IPS DF 4.7 (cell line): ENCODE data around the gene CALY.
"Not testable (repeated sequence)": the region's sequence is repeated elsewhere in the genome, so short reads cannot be mapped to it uniquely, and the experiment has no call there.

Experiments
- DNase-seq: peaks from one replicate; pipeline ENCODE4 v3.0.0-alpha.2; 2013; ENCODE audit warnings: low spot score; ENCODE audit errors: extremely low read depth

CALY gene

DNA sequence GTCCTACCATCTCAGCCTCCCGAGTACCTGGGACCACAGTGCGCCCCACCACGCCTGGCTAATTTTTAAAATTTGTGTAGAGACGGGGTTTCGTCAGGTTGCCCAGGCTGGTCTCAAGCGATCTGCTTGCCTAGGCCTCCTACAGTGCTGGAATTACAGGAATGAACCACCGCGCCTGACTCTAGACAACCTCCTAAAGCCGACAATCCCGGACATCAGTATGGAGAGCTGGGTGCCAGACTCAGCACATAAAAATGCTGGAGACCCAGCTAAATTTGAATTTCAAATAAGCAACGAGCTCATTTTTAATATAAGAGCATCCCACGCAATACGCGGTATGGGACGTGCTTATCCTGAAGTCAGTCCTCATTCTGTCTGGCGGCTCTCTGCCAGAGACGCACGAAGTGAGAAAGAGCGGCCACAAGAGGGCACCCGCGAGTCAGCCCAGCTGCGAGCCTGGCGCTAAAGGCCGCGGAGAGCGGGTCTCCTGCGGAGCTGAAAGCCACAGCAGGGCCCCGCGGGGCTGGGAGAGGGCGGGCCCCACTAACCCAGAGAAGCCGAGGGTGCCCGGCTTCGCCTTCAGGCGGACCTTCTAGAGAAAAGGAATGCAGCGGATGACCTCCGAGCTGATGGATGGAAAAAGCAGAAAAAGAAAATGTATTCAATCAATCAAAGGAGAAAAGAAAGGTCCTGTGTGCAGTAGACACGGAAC lies 7.0 kb downstream of the CALY start:
- no peak for DNase-seq

DNA sequence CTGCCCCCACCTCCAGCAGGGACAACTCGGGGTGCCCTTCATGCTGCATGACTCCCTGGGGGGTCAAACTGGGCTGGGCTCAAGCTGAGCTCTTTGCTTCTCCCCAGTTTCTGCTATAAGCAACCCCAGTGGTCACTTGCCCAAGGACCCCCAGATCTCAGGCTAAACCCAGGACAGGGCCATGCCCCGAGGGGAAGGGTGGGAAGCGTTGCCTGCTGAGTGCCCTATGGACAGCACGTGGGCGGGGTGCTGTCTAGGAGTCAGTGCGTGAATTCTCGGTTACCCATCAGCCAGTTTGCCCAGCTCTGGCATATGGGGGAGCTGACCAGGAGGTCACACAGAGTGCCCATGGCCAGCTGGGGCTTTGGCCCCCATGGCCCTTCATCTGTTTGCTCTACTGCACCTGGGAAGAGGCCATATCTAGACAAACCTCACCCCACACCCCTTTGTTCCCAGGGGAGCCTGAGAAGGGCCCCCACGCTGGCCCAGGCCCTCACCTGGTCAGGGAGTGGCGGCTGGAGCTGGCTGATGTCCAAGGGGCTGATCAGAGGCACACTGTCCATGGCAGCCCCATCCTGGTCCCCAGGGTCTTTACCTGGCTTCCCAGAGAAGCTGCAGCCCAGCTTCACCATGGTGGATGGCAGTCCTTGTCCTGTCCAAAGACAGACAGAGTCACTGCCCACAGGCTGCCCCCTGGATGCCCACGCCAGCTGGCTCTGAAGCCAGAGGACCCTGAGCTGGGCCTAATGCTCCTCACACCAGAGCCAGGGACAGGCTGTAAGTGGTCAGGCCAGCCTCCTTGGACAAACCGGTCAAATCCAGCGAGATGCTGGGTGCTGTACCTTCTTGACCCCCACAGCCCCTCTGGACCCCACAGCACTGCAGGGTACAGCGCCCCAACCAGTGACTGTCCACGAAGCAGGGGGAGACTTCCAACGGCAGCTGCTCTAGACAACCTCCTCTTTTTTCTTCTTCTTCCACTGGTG lies 8.0 kb downstream of the CALY start:
- DNase-seq: no peak

DNA sequence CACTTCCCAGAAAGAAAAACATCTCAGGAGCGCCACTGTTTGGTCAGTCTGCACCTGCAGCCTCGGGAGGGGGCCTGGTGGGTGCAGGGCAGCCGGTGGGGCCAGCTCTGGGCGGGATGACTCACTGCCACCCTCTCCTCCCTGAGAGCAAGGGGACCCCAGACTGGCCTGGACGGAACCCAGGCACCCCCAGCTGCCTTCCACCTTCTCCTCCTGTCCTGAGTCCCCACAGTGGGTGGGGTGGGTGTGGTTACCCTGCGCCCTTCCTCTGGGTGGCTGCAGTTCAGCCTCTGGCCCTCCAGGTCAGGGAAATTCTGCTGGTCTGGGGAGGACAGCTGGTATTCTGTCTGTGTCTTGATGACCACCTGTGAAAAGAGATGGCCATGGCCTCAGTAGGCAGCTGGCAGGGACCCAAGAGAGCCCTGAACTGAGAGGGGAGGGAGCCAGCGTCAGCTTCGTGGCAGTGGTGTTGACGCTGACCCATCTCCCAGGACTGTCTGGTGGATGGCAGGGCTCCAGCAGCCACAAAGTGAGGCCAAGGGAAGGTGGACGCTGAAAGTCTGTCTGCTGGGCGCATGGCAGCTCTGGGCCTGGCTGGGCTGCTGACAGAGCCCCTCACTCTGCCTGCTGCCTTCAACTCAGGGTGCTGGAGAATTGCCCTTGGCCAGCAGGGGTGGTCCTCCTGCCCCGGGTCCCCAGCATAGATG lies 8.9 kb downstream of the CALY start:
- DNase-seq: no peak

DNA sequence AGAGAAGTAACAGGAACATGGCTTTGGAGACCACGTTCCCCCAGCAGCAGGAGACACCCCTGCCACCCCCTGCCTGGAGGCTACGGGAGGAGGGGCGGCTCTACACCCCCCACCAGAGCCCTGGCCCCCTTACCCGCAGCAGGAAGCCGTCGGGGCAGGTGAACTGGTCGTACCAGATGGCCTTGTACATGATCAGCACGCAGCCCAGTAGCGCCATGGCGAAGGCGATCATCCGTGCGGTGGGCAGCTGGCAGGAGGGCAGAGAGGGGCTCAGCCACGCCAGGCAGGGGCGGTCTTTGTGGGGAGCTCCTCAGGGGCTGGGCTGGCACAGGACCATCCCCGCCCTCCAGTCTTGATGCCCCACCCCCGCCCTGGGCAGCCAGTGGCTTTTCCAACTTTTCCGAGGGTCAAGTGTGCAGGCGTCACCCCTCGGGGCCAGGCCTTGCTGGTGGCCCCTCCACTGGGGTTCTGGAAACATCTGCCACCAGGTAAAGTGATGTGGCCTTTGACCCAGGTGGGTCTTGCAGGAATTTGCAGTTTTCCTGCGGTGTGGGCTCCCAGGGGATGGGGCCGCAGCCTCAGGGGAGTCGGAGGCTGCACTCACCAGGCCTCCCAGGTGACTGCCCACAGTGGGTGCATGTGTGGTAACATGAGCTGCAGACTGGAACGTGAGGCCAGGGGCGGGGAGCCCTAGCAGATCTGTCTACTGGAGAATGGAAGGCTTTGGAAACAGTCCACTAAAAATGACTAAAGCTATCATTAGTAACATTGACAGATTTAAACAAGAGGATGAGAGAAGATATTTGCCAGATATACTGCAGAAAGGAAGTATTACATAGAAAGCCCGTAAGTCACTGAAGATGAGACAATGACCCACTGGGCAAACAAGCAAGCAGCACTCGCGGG lies 9.7 kb downstream of the CALY start:
- no peak for DNase-seq

DNA sequence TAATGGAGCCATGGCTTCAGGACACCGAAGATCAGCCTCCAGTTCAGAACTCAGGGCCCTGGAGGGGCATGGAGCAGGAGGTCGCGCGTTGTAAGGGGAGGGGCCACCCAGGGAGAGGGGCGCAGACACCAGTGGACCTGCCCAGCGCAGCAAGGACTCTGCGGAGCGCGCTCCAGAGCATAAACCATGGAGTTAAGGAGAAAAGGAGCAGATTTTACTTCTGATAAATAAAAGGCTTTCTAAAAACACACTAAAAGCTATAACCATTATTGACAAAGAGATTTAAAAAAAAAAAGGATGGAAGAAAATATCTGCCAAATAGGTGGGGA lies 10.5 kb downstream of the CALY start:
- DNase-seq: no peak

DNA sequence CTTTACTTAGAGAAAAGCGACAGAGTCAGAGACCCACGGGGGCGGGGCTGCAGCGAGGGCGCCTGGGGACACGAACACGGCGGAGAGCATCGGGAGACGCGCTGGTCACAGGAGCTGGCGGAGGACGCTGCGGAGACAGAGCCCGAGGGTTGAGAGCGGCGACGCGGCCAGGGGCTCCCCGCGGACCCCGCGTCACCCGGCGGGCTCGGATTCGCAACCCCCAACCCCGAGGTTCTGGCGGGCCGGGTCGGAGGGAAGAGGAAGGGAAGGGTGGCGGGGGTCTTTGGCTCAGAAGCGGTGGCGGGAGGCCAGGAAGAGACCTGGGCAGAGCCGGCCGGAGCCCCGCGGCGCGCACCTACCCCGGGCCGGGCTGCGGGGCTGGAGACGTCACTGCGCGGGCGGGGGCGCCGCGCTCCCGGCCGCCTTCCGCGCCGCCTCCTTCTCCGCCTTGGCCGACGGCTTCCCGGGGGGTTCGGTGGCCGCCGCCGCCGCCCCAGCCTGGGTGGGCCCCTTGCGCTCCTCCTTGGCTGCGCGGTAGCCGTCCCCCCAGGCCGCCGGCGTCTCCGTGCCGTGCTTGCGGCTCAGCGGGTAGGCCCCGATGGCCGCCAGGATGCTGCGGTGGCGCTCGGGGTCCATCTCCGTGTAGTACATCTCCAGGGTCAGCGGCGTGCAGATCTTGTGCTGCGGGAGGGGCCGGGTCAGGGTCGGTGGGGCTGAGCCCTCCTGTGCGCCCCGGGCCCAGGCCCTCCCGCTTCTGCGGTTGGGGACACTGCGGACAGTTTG lies 11.1 kb downstream of the CALY start:
- no peak for DNase-seq

DNA sequence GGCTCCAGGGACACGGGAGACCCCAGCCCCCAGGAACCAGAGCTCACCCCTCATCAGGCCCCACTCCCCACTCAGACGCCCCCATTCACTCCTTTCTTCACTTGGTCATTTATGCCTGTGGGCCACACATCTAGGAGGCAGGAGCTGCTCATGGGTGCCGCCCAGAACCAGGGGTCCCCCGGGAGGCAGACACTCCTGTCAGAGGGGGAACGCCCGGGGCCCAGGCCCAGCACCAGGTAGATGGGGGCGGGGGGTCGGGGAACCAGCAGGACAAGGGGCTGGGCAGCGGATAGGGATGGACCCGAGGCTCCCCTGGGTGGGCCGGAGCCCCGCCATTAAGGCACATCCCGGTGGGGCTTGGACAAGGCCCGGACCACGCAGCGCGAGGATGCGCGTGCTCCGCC lies 11.8 kb downstream of the CALY start:
- DNase-seq: no peak

DNA sequence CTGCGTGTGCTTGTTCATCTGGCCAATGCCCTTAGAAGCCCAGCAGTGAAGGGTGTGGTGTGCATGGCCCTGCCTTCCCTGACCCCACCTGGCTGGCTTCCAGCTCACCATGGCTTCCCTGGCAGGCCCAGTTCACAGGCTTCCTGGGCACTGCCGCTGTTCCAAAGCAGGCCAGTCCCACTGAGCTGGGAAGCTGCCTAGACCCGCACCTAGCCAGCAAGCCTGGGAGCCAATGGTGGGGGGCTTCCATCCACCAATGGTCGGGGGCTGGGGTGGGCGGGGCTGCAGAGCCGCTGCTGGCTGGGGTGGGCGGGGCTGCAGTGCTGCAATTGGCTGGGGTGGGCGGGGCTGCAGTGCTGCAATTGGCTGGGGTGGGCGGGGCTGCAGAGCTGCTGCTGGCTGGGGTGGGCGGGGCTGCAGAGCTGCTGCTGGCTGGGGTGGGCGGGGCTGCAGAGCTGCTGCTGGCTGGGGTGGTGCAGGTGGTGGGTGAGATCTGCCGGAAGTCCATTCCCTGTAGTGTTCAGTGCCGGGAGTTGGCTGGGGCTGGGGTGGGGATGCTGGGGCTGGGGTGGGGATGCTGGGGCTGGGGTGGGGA lies 12.4 kb downstream of the CALY start:
- no peak for DNase-seq

DNA sequence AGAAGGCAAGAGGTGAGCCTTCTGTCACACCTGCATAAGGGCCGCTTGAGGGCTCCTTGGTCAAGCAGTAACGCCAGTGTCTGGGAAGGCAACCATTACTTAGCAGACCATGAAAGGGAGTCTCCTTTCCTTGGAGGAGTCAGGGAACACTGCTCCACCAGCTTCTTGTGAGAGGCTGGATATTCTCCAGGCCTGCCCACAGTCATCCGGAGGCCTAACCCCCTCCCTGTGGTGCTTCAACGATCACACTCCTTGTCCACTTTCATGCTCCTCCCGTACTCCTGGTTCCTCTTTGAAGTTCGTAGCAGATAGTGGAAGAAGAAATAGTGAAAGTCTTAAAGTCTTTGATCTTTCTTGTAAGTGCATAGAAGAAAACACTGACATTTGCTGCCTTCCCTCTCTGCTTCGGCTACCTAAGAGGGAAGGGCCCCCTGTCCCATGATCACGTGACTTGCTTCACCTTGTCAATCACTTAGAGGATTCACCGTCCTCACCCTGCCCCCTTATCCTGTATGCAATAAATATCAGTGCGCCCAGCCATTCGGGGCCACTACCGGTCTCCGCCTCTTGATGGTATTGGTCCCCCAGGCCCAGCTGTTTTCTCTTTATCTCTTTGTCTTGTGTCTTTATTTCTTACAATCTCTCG lies 14.5 kb downstream of the CALY start:
- DNase-seq: not testable (repeated sequence)

DNA sequence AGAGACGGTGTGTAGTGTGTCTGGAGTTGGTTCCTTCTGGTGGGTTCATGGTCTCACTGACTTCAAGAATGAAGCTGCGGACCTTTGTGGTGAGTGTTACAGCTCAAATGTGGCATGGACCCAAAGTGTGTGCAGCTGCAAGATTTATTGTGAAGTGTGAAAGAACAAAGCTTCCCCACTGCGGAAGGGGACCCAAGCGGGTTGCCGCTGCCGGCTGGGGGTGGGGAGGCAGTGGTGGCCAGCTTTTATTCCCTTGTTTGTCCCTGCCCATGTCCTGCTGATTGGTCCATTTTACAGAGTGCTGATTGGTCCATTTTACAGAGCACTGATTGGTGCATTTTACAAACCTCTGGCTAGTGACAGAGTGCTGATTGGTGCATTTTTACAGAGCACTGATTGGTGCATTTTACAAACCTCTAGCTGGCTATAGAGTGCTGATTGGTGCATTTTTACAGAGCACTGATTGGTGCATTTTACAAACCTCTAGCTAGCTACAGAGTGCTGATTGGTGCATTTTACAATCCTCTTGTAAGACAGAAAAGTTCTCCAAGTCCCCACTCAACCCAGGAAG lies 15.8 kb downstream of the CALY start:
- DNase-seq: not testable (repeated sequence)

DNA sequence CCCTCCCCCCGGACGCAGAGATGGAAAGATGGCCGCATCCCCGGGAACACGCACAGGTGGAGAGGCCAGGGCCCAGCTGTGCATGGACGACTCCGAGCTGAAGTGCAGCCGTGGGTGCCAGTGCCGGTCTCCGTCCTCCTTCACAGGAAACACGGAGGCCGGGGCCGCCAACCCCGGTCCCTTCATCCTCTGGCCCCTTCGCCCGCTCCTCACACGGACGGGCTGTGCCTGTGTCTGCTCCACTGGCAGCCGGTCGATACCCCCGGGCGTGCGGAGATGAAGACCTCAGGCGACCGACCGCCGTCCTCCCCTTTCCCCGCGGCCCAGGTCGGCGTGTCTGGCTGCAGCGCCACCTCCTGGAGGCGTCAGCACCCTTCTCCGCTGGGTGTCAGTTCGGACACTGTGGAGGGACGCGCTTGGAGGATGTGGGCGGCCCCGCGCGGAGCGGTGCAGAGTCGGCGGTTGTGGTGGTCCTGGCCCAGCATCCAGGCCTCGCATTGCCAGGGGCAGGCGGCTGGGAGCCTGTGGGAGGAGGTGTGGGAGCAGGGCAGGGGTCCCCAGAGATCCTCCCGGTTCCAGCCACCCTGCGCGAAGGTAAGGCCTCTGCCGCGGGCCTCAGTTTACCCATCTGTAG lies 18.1 kb downstream of the CALY start:
- no peak for DNase-seq

DNA sequence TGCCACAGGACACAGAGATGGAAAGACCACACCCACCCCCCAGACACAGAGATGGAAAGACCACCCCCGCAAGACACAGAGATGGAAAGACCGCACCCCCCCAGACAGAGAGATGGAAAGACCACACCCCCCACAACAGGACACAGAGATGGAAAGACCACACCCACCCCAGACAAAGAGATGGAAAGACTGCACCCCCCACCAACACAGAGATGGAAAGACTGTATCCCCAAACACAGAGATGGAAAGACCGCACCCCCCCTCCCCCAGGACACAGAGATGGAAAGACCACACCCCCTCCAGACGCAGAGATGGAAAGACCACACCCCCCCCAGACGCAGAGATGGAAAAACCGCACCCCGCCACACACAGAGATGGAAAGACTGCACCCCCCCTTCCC lies 20.0 kb downstream of the CALY start:
- no peak for DNase-seq

DNA sequence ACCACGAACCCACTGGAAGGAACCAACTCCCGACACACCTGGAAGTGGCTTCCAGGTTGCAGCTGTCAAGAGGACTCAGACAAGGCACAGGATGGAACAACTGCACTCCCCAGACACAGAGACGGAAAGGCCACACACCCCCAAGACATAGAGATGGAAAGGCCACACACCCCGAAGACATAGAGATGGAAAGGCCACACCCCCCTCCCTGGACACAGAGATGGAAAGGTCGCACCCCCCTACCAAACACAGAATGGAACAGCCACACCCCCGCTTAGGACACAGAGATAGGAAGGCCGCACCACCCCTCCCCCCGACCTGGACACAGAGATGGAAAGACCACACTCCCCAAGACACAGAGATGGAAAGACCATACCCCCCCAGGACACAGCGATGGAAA lies 20.4 kb downstream of the CALY start:
- no peak for DNase-seq

DNA sequence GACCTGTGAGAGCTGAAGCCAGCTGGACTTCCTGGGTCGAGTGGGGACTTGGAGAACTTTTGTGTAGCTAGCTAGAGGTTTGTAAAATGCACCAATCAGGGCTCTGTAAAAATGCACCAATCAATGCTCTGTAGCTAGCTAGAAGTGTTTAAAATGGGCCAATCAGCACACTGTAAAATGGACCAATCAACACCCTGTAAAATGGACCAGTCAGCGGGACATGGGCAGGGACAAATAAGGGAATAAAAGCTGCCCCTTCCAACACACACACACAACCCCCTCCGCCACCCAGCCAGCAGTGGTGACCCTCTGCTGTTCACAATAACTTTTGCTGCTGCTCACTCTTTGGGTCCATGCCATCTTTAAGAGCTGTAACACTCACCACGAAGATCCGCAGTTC lies 20.8 kb downstream of the CALY start:
- no peak for DNase-seq

DNA sequence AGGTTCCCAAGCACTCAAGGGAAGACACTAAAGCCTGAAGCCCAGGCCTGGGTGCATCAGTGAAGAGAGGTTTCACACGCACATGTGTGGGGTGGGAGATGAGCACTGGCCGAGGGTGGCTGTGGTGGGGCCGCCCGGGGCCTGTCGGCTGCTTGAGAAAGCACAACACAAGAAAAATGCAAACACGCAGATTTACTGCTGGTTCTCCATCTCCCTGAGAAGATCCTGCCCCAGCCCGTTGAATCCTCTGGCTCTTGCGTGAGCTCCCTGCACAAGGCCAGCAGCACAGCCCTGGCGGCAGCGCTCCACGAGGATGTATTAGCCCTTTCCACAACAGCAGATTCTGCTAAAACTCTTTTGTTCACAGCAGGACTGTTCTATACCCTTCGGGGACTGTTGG lies 21.8 kb downstream of the CALY start:
- no peak for DNase-seq

DNA sequence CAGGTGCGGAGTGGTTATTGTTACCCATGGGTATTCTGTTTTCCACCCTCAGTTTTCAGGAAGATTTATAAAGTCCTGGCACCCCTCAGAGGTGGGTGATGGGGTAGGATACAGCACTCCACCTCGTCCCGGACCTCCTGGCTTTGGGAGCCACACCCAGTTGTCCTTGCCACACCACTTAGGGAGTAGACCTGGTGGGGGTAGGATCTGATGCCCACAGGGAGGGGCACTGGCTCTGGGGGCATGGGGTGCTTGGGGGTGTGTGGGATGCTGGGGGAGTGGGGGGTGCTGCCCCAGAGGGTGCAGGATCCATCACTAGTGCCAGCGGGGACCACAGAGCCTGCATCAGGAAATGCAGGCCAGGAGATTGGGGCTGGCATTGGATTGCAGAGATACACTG lies 23.5 kb downstream of the CALY start:
- DNase-seq: no peak

DNA sequence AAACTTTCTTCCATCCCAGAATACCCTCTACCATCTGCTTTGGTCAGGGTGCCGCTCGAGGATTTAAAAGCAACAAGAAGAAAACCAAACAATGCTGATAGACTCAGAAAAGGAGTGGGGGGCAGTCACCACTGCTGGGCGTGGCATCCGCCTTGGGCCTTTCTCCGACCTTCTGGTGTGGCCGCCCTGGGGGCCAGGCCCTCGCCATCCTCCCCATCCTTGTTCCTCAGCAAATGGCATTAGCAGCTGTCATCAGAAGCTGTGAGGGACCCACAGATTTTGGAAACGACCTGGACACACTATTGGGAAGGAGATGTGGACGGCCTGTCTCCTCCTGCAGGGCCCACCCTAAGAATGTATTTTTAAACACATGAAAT lies 23.9 kb downstream of the CALY start:
- DNase-seq: no peak

DNA sequence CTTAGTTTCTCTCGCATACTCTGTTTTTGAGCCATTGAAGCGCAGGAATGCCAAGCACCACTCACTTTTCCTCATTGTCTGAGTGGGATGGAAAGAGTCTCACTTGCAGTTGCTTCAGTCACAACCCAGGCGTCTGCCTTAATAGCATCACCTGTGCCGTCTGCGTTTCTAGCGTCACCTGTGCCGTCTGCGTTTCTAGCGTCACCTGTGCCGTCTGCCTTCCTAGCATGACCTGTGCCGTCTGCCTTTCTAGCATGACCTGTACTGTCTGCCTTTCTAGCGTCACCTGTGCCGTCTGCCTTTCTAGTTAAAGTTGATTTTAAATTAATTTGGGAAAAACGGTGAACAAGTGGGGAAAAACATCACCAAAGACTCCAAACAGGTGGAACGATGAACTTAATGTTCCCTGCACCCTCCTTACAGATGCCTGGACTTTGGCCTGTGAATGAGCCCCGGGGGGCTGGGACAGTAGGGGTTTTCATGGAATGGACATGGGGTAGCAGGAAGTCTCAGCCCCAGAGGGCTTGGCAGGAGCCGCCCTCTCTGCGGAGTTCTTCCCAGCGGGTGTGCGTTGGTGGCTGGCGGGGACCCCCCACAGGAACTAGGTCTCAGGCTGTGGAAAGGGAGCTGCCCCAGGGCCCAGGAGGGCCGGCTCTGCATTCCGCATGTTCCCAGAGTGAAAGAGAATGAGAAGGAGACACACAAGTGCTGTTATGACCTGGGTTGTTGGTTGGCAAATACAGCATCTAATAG lies 24.5 kb downstream of the CALY start:
- no peak for DNase-seq
